K562 (cell line): ENCODE measurements around the gene SHISA9. TPM values are rescaled to one million over a fixed set of nuclear protein-coding genes. Genes with fewer than 3 reads are reported as not detected.

Experiments used
- AFF4 ChIP-seq: sonication (generic); formaldehyde crosslinking; IDR thresholded peaks from 2 replicates; pipeline ENCODE4 v1.8.0; 2023; ENCODE audit warnings: mild to moderate bottlenecking, missing genetic modification reagents
- C11orf30 ChIP-seq: fragments of 450-650 bp; IDR thresholded peaks from 2 replicates; pipeline ENCODE4 v1.6.1; 2016; ENCODE audit warnings: low read depth, mild to moderate bottlenecking
- CBX5 ChIP-seq: IDR thresholded peaks from 2 replicates; pipeline ENCODE4 v1.6.1; 2014; ENCODE audit warnings: low read depth, borderline replicate concordance
- CHD4 ChIP-seq: fragments of 200-600 bp; sonication (generic); IDR thresholded peaks from 3 replicates; pipeline ENCODE4 v1.6.1; 2012; ENCODE audit warnings: low read depth, mild to moderate bottlenecking, mixed read lengths, low read length, inconsistent platforms; ENCODE audit not compliant: insufficient read depth, insufficient replicate concordance, poor library complexity, severe bottlenecking
- E2F8 ChIP-seq: fragments of 450-650 bp; IDR thresholded peaks from 2 replicates; pipeline ENCODE4 v1.7.1; 2018; ENCODE audit warnings: mild to moderate bottlenecking, low read depth; ENCODE audit not compliant: partially characterized antibody
- KLF1 ChIP-seq: fragments of 450-650 bp; IDR thresholded peaks from 2 replicates; pipeline ENCODE4 v1.6.1; 2016; ENCODE audit warnings: missing genetic modification characterization, missing compliant biosample characterization
- MYC ChIP-seq, 2 experiments: fragments of 250-450 bp in 1 of 2; sonication (Bioruptor Pico) in 1 of 2; IDR thresholded peaks; 2 replicates each; pipeline versions ENCODE4 v1.5.1 to v1.6.1; 2012 to 2021; ENCODE audit warnings: low read depth in 2 of 2, borderline replicate concordance in 1 of 2, improper control_type of control experiment in 1 of 2, low read length in 1 of 2, mild to moderate bottlenecking in 1 of 2, moderate library complexity in 1 of 2
- PBX2 ChIP-seq, 2 experiments: IDR thresholded peaks in 1 of 2; conservative IDR thresholded peaks in 1 of 2; 2 replicates each; pipeline ENCODE4 v1.6.1; 2016; ENCODE audit warnings: low read depth in 2 of 2, mild to moderate bottlenecking in 1 of 2, missing compliant biosample characterization in 1 of 2, missing genetic modification characterization in 1 of 2, moderate library complexity in 1 of 2
- POLR3A ChIP-seq: IDR thresholded peaks from 2 replicates; pipeline ENCODE4 v1.6.1; 2011; ENCODE audit warnings: borderline replicate concordance, mild to moderate bottlenecking, moderate library complexity; ENCODE audit not compliant: insufficient read length, insufficient read depth; ENCODE audit errors: extremely low read depth
- RBM34 ChIP-seq: fragments of 200-400 bp; formaldehyde crosslinking; IDR thresholded peaks from 2 replicates; pipeline ENCODE4 v1.6.1; 2018; ENCODE audit warnings: low read length, borderline replicate concordance; ENCODE audit not compliant: insufficient read depth
- RFX5 ChIP-seq: IDR thresholded peaks from 2 replicates; pipeline ENCODE4 v1.6.1; 2011; ENCODE audit warnings: low read depth, mild to moderate bottlenecking, improper control_type of control experiment, low read length
- RUNX1 ChIP-seq: sonication (generic); IDR thresholded peaks from 2 replicates; pipeline ENCODE4 v1.6.1; 2016; ENCODE audit warnings: antibody characterized with exemption, low read depth
- TCF7L2 ChIP-seq: fragments of 150-350 bp; IDR thresholded peaks from 2 replicates; pipeline ENCODE4 v1.6.1; 2016; ENCODE audit warnings: low read depth, mild to moderate bottlenecking, low read length, moderate library complexity
- U2AF1 ChIP-seq: fragments of 200-400 bp; formaldehyde crosslinking; optimal IDR thresholded peaks from 2 replicates; pipeline ENCODE3; 2017; ENCODE audit warnings: mild to moderate bottlenecking, low read depth, low read length, moderate library complexity
- ZBTB12 ChIP-seq: fragments of 250-450 bp; sonication (Bioruptor Pico); IDR thresholded peaks from 2 replicates; pipeline ENCODE4 v1.4.0; 2020
- ZBTB8A ChIP-seq: fragments of 450-650 bp; IDR thresholded peaks from 2 replicates; pipeline ENCODE4 v1.6.1; 2018; ENCODE audit warnings: mild to moderate bottlenecking, moderate library complexity; ENCODE audit not compliant: partially characterized antibody
- ZNF316 ChIP-seq: fragments of 450-650 bp; IDR thresholded peaks from 2 replicates; pipeline ENCODE4 v1.6.1; 2016
- polyA plus RNA-seq, 8 experiments: library from polyadenylated mRNA; depleted of rRNA in 4 of 8; stranded (reverse) in 5 of 8; unstranded in 3 of 8; fragments of >200 nt; fragmentation: Nextera tagmentation in 2 of 8; fragmentation: Illumina TruSeq in 1 of 8; extraction: Ambion mirVana in 2 of 8; extraction: Trizol in 1 of 8; gene quantifications; 2 replicates each; pipeline versions ENCODE4 v1.2.1 to v1.2.3, GENCODE V29; 2011 to 2014; ENCODE audit warnings: inconsistent platforms in 1 of 8, missing spikeins in 1 of 8
- total RNA-seq, 7 experiments: library from RNA; depleted of rRNA in 6 of 7; stranded (reverse); fragments of >200 nt in 6 of 7; fragmentation: Illumina TruSeq in 2 of 7; extraction: Trizol in 2 of 7; gene quantifications; 2 replicates each; pipeline versions ENCODE4 v1.2.1 to v1.2.3, GENCODE V29; 2011 to 2021; ENCODE audit warnings: low replicate concordance in 1 of 7

SHISA9 gene
- total and polyA plus RNA-seq, 9 of the 15 experiments (the other 6 are each of a cell fraction or from before 2014, with no cell fraction given) = under 0.01 to 0.16 (median 0.01) TPM; not detected in 6

- TF ChIP-seq CBX5 (no peak), C11orf30 (peak; percentile 78), ZBTB8A (no peak), RFX5 (no peak), AFF4 (no peak), RBM34 (no peak), ZNF316 (peak; percentile 89), TCF7L2 (no peak), POLR3A (no peak), ZBTB12 (CRISPR knock-in tag) (no peak), RUNX1 (no peak), CHD4 (no peak), U2AF1 (no peak), PBX2 (CRISPR knock-in tag; IDR thresholded peaks at IDR 0.05; ENCODE audit: low read depth) (no peak), PBX2 (tag; conservative IDR thresholded peaks at IDR 0.05; ENCODE audit: low read depth) (no peak), KLF1 (tag) (no peak), E2F8 (no peak), MYC (IDR thresholded peaks at IDR 0.05; ENCODE audit: low read depth, low read length) (no peak), MYC (CRISPR knock-in tag; IDR thresholded peaks at IDR 0.05; ENCODE audit: borderline replicate concordance, low read depth) (no peak)
Observed at GRCh38 chr16:12853972-12854371, 47.4 kb upstream of the SHISA9 start (continued).
